NT2/D1 (cell line): Measurements from ENCODE around the gene PCDHGA7.
"Not testable (repeated sequence)": the region's sequence is repeated elsewhere in the genome, so short reads cannot be mapped to it uniquely, and the experiment has no call there.

Experiments
- DNase-seq: peaks from one replicate; pipeline ENCODE4 v3.0.0-alpha.2; 2011; ENCODE audit warnings: low read depth, low spot score
- H3K27me3 ChIP-seq: 2 replicates; pipeline ENCODE4 v1.6.0; 2011; ENCODE audit warnings: mild to moderate bottlenecking; ENCODE audit not compliant: insufficient read length, insufficient read depth
- H3K36me3 ChIP-seq: 2 replicates; pipeline ENCODE4 v1.6.1; 2011; ENCODE audit warnings: mild to moderate bottlenecking, low read length, mixed read lengths; ENCODE audit not compliant: insufficient read depth, insufficient read length
- H3K4me1 ChIP-seq: 2 replicates; pipeline ENCODE4 v1.5.1; 2011; ENCODE audit not compliant: insufficient read depth, insufficient read length
- H3K4me3 ChIP-seq: 2 replicates; pipeline ENCODE4 v1.5.1; 2011; ENCODE audit warnings: low read depth; ENCODE audit not compliant: insufficient read length
- H3K9ac ChIP-seq: 2 replicates; pipeline ENCODE4 v1.6.0; 2011; ENCODE audit warnings: low read depth; ENCODE audit not compliant: insufficient read length
- H3K9me3 ChIP-seq: 2 replicates; pipeline ENCODE4 v1.5.1; 2011; ENCODE audit warnings: mild to moderate bottlenecking, low read length; ENCODE audit not compliant: insufficient read depth
- SUZ12 ChIP-seq: IDR thresholded peaks from 2 replicates; pipeline ENCODE4 v1.6.1; 2011; ENCODE audit not compliant: insufficient read length, insufficient read depth; ENCODE audit errors: extremely low read depth
- YY1 ChIP-seq: IDR thresholded peaks from 2 replicates; pipeline ENCODE4 v1.6.1; 2011; ENCODE audit not compliant: insufficient read length, insufficient read depth
- ZNF274 ChIP-seq: IDR thresholded peaks from 2 replicates; pipeline ENCODE4 v1.6.1; 2011; ENCODE audit warnings: mild to moderate bottlenecking, low read depth, low read length

Gene PCDHGA7

DNA sequence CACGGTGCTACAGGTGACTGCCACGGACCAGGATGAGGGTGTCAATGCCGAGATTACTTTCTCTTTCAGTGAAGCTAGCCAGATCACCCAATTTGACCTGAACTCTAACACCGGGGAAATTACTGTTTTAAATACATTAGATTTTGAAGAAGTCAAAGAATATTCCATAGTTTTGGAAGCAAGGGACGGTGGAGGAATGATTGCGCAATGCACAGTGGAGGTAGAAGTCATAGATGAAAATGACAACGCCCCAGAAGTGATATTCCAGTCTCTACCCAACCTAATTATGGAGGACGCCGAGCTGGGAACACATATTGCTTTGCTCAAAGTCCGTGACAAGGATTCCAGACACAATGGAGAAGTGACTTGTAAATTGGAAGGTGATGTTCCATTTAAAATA is 6.1 kb downstream of the PCDHGA7 start:
- H3K9ac ChIP-seq, result no peak overlapping the region
- H3K36me3 ChIP-seq, result no peaks in the 10 kb centered on the region
- H3K4me1 ChIP-seq, result no peaks in the 10 kb centered on the region
- TF ChIP-seq YY1 (no peak), SUZ12 (no peak), ZNF274 (no peak)
- no peak overlapping the region for H3K4me3 ChIP-seq
- H3K27me3 ChIP-seq, result no peaks in the 10 kb centered on the region
- peaks cover 10% of the 10 kb centered on the region; the same call in 1 of the 2 replicates for H3K9me3 ChIP-seq
- no peak for DNase-seq

GRCh38 chr5:141389153-141390042 is 6.9 kb downstream of the PCDHGA7 start:
- no peaks in the 10 kb centered on the region for H3K4me1 ChIP-seq
- TF ChIP-seq YY1 (no peak), ZNF274 (no peak)
- no peak for DNase-seq
- H3K9ac ChIP-seq, result no peak overlapping the region
- H3K36me3 ChIP-seq, result no peaks in the 10 kb centered on the region
- H3K4me3 ChIP-seq, result no peak overlapping the region
- H3K27me3 ChIP-seq, result no peaks in the 10 kb centered on the region
- peaks cover 14% of the 10 kb centered on the region; the same call in 1 of the 2 replicates for H3K9me3 ChIP-seq

DNA sequence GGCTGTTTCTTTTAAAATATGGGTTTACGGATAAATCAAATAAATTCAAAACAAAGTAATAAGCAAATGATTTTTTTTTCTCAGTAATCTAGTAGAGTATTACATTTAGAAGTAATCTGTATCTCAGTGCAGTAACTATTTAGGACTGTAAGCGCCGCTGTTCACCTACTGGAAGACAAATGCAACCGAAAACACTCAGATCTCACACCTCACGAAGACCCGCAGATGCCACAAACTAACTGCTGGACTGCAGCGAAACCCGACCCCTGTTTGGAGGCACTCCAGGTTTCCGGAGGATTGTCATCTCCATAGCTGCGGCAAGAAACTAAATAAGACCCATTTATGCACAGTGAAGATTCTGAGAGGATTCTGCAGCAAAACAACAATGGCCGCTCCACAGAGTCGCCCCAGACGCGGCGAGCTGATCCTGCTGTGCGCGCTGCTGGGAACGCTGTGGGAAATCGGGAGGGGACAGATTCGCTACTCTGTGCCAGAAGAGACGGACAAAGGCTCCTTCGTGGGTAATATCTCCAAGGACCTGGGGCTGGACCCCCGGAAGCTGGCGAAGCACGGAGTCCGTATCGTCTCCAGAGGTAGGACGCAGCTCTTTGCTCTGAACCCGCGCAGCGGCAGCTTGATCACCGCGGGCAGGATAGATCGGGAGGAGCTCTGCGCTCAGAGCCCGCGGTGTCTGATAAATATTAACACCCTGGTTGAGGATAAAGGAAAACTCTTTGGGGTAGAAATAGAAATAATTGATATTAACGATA is 10.1 kb downstream of the PCDHGA7 start, which contains the start of gene PCDHGA8:
Gene PCDHGA8 (plus strand): TSS at position 205 of the 770 bp plus-strand sequence. CDS start 181 bp downstream, at position 386.
- TF ChIP-seq SUZ12 (no peak), YY1 (no peak), ZNF274 (no peak)
- H3K9ac ChIP-seq, result no peak within 1 kb of the TSS
- H3K36me3 ChIP-seq, result no peaks in the 10 kb centered on the region
- H3K4me1 ChIP-seq, result no peaks in the 10 kb centered on the region
- H3K27me3 ChIP-seq, result no peaks in the 10 kb centered on the region
- H3K4me3 ChIP-seq, result no peak within 1 kb of the TSS
- no peak for DNase-seq
- peaks cover 14% of the 10 kb centered on the region; the same call in 1 of the 2 replicates for H3K9me3 ChIP-seq

DNA sequence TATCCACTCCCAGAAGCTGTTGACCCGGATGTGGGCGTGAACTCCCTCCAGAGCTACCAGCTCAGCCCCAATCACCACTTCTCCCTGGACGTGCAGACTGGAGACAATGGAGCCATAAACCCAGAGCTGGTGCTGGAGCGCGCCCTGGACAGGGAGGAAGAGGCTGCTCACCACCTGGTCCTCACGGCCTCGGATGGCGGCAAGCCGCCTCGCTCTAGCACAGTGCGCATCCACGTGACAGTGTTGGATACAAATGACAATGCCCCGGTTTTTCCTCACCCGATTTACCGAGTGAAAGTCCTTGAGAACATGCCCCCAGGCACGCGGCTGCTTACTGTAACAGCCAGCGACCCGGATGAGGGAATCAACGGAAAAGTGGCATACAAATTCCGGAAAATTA is 10.7 kb downstream of the PCDHGA7 start:
- peaks cover 14% of the 10 kb centered on the region; the same call in 1 of the 2 replicates for H3K9me3 ChIP-seq
- no peaks in the 10 kb centered on the region for H3K27me3 ChIP-seq
- H3K9ac ChIP-seq, result no peak overlapping the region
- H3K4me1 ChIP-seq, result no peaks in the 10 kb centered on the region
- DNase-seq, result no peak
- TF ChIP-seq ZNF274 (no peak), SUZ12 (no peak), YY1 (no peak)
- no peak overlapping the region for H3K4me3 ChIP-seq
- H3K36me3 ChIP-seq, result no peaks in the 10 kb centered on the region

DNA sequence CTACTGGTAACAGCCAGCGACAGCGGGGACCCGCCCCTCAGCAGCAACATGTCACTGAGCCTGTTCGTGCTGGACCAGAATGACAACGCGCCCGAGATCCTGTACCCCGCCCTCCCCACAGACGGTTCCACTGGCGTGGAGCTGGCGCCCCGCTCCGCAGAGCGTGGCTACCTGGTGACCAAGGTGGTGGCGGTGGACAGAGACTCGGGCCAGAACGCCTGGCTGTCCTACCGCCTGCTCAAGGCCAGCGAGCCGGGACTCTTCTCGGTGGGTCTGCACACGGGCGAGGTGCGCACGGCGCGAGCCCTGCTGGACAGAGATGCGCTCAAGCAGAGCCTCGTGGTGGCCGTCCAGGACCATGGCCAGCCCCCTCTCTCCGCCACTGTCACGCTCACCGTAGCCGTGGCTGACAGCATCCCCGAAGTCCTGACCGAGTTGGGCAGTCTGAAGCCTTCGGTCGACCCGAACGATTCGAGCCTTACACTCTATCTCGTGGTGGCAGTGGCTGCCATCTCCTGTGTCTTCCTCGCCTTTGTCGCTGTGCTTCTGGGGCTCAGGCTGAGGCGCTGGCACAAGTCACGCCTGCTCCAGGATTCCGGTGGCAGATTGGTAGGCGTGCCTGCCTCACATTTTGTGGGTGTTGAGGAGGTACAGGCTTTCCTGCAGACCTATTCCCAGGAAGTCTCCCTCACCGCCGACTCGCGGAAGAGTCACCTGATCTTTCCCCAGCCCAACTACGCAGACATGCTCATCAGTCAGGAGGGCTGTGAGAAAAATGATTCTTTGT is 12.1 kb downstream of the PCDHGA7 start:
- H3K9me3 ChIP-seq, result peaks cover 18% of the 10 kb centered on the region; the same call in 1 of the 2 replicates
- H3K27me3 ChIP-seq, H3K9ac ChIP-seq, H3K4me1 ChIP-seq, DNase-seq, H3K4me3 ChIP-seq, H3K36me3 ChIP-seq: not testable (repeated sequence)

DNA sequence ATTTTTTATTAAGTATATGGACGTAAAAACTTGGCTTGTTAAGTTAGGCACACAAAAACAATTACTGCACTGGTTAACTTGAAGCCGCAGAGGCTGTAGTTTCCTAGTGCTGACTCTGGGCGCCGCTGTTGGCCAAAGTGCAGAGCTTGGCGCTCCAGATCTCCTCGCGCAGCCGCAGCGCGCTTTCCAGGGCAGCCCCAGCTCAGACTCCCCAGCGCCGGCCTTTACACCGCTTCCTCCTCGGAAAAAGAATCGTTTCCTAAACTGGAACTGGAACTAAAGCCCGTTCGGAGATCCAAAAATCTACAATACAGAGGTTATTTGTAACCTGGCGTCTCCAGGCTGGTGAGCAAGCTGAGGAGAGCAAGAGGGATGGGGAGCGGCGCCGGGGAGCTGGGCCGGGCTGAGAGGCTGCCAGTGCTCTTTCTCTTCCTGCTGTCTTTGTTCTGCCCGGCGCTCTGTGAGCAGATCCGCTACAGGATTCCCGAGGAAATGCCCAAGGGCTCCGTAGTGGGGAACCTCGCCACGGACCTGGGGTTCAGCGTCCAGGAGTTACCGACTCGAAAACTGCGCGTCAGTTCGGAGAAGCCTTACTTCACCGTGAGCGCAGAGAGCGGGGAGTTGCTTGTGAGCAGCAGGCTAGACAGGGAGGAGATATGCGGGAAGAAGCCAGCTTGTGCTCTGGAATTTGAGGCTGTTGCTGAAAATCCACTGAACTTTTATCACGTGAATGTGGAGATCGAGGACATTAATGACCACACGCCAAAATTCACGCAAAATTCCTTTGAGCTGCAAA is 15.4 kb downstream of the PCDHGA7 start, which contains the start of gene PCDHGB5:
Gene PCDHGB5 (plus strand): TSS at position 192 of the 796 bp plus-strand sequence. CDS start 181 bp downstream, at position 373.
- not testable (repeated sequence) for H3K4me1 ChIP-seq, H3K36me3 ChIP-seq, DNase-seq, H3K4me3 ChIP-seq, H3K9ac ChIP-seq, H3K27me3 ChIP-seq
- peaks cover 13% of the 10 kb centered on the region; the same call in 1 of the 2 replicates for H3K9me3 ChIP-seq
